Liver (tissue), 9 donors: Measurements from ENCODE around the gene TGM5. TPM values are rescaled to one million over a fixed set of nuclear protein-coding genes. Genes with fewer than 3 reads are reported as not detected.

ENCODE experiments used
- DNase-seq: peaks from one replicate; pipeline ENCODE4 v3.0.0-alpha.2; 2017; ENCODE audit warnings: low spot score
- H3K27ac ChIP-seq, 2 donors: one replicate each; pipeline ENCODE4 v1.7.0; 2013; ENCODE audit warnings: inconsistent platforms in 2 of 2, low read length in 2 of 2, control low read depth in 1 of 2, low read depth in 1 of 2, mild to moderate bottlenecking in 1 of 2
- H3K27me3 ChIP-seq, 4 donors: one replicate each; pipeline versions ENCODE4 v1.6.1 to v1.7.0; 2013; ENCODE audit warnings: low read length in 3 of 4, inconsistent platforms in 1 of 4, mild to moderate bottlenecking in 1 of 4, moderate library complexity in 1 of 4; ENCODE audit not compliant: control insufficient read depth in 4 of 4, insufficient read depth in 4 of 4
- H3K36me3 ChIP-seq, 4 donors: one replicate each; pipeline versions ENCODE4 v1.6.1 to v1.7.0; 2013; ENCODE audit warnings: low read length in 3 of 4, mild to moderate bottlenecking in 3 of 4, low read depth in 1 of 4, moderate library complexity in 1 of 4; ENCODE audit not compliant: control insufficient read depth in 4 of 4, insufficient read depth in 3 of 4
- H3K4me1 ChIP-seq, 4 donors: one replicate each; pipeline versions ENCODE4 v1.6.1 to v1.7.0; 2013; ENCODE audit warnings: low read length in 3 of 4, mild to moderate bottlenecking in 3 of 4, moderate library complexity in 1 of 4; ENCODE audit not compliant: control insufficient read depth in 4 of 4, insufficient read depth in 4 of 4
- H3K4me3 ChIP-seq, 3 donors: one replicate each; pipeline versions ENCODE4 v1.6.1 to v1.7.0; 2013; ENCODE audit warnings: low read length in 3 of 3, control low read depth in 1 of 3, low read depth in 1 of 3, mild to moderate bottlenecking in 1 of 3
- H3K9ac ChIP-seq, 2 donors: one replicate each; pipeline ENCODE4 v1.7.0; 2013; ENCODE audit warnings: low read length in 2 of 2, mild to moderate bottlenecking in 2 of 2, moderate library complexity in 2 of 2, control low read depth in 1 of 2, low read depth in 1 of 2
- H3K9me3 ChIP-seq, 4 donors: one replicate each; pipeline versions ENCODE4 v1.6.1 to v1.7.0; 2013; ENCODE audit warnings: low read length in 3 of 4; ENCODE audit not compliant: control insufficient read depth in 4 of 4
- EGR1 ChIP-seq, 2 donors: IDR thresholded peaks; 2 replicates each; pipeline ENCODE4 v1.6.1; 2016 to 2018; ENCODE audit warnings: antibody characterized with exemption in 2 of 2, low read depth in 2 of 2
- FOXA1 ChIP-seq: IDR thresholded peaks from 2 replicates; pipeline ENCODE4 v1.6.1; 2016; ENCODE audit warnings: antibody characterized with exemption
- FOXA2 ChIP-seq: IDR thresholded peaks from 2 replicates; pipeline ENCODE4 v1.6.1; 2016; ENCODE audit warnings: antibody characterized with exemption
- GABPA ChIP-seq, 2 donors: IDR thresholded peaks in 1 of 2; conservative IDR thresholded peaks in 1 of 2; 2 replicates each; pipeline ENCODE4 v1.6.1; 2016; ENCODE audit warnings: antibody characterized with exemption in 2 of 2, mild to moderate bottlenecking in 1 of 2, moderate library complexity in 1 of 2
- HNF4A ChIP-seq, 2 donors: conservative IDR thresholded peaks; 2 replicates each; pipeline ENCODE4 v1.6.1; 2016; ENCODE audit warnings: antibody characterized with exemption in 2 of 2, mild to moderate bottlenecking in 2 of 2
- HNF4G ChIP-seq: IDR thresholded peaks from 2 replicates; pipeline ENCODE4 v1.6.1; 2016; ENCODE audit warnings: antibody characterized with exemption
- JUND ChIP-seq, 2 donors: IDR thresholded peaks; 2 replicates each; pipeline ENCODE4 v1.6.1; 2016; ENCODE audit warnings: antibody characterized with exemption in 2 of 2
- NR2F2 ChIP-seq: IDR thresholded peaks from 2 replicates; pipeline ENCODE4 v1.6.1; 2016; ENCODE audit warnings: antibody characterized with exemption
- RAD21 ChIP-seq, 2 donors: IDR thresholded peaks; 2 replicates each; pipeline ENCODE4 v1.6.1; 2016; ENCODE audit warnings: antibody characterized with exemption in 2 of 2, mild to moderate bottlenecking in 2 of 2
- RXRA ChIP-seq, 2 donors: IDR thresholded peaks; 2 replicates each; pipeline ENCODE4 v1.6.1; 2017 to 2018; ENCODE audit warnings: antibody characterized with exemption in 2 of 2, mild to moderate bottlenecking in 1 of 2
- SP1 ChIP-seq: IDR thresholded peaks from 2 replicates; pipeline ENCODE4 v1.6.1; 2018; ENCODE audit warnings: antibody characterized with exemption, mild to moderate bottlenecking
- TAF1 ChIP-seq: conservative IDR thresholded peaks from 2 replicates; pipeline ENCODE4 v1.6.1; 2016; ENCODE audit warnings: antibody characterized with exemption, mild to moderate bottlenecking
- YY1 ChIP-seq: IDR thresholded peaks from 2 replicates; pipeline ENCODE4 v1.6.1; 2016; ENCODE audit warnings: antibody characterized with exemption, mild to moderate bottlenecking
- WGBS: extraction: QIAGEN DNeasy Blood & Tissue Kit; methylation state at CpG from one replicate; pipeline ENCODE4 v1.1.7; 2013; 5-methylcytosine and 5-hydroxymethylcytosine counted together
- polyA plus RNA-seq, 2 donors: library from polyadenylated mRNA; stranded (reverse) in 1 of 2; unstranded in 1 of 2; fragments of 200-250 nt in 1 of 2; fragments of >200 nt in 1 of 2; fragmentation: Nextera tagmentation in 1 of 2; extraction: Ambion mirVana in 1 of 2; gene quantifications; one replicate each; pipeline versions ENCODE4 v1.2.1 to v1.2.3, GENCODE V29; 2013 to 2015
- total RNA-seq, 2 donors: library from RNA; depleted of rRNA; stranded (reverse); fragments of >200 nt; gene quantifications; one replicate each; pipeline ENCODE4 v1.2.3, GENCODE V29; 2014
- TF ChIP-seq, protein P1 (sequence below): IDR thresholded peaks from 2 replicates; pipeline ENCODE4 v1.6.1; 2016; ENCODE audit warnings: antibody characterized with exemption
- TF ChIP-seq, protein P2 (sequence below): IDR thresholded peaks from 2 replicates; pipeline ENCODE4 v1.6.1; 2016; ENCODE audit warnings: antibody characterized with exemption
- TF ChIP-seq, protein P3 (sequence below): IDR thresholded peaks from 2 replicates; pipeline ENCODE4 v1.6.1; 2016; ENCODE audit warnings: antibody characterized with exemption, mild to moderate bottlenecking
- TF ChIP-seq, protein P4 (sequence below): IDR thresholded peaks from 2 replicates; pipeline ENCODE4 v1.6.1; 2016; ENCODE audit warnings: antibody characterized with exemption
- donor health status: healthy.
- donor health status: healthy.
- donor health status: healthy.
- donor health status: healthy.
- donor health status: healthy.

Gene TGM5
- total and polyA plus RNA-seq, 4 donors = not detected

DNA sequence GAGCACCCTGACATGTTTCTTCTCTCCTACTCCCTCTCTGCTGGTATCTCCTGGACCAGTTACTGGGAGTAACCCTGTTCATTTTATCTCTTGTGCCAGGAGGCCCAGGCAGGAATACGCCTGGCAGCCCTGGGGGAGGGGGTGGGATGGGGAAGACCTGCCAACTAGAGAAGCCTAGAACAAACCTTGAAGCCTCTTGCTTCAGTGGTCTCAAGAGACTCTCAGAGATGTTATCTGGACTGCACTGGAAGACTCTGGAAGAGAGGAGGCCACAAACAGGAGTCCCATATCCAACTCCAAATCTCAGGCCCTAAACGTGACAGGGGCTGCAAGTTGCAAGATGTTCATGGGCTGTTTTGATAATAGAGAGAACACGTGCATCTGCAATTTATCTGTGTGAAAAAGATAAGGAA lies 45.7 kb downstream of the TGM5 start, which contains the start of gene EPB42:
Gene EPB42 (minus strand): TSS at position 28 of the 413 bp plus-strand sequence. CDS start 193 bp downstream, outside the sequence.
- Histone ChIP-seq H3K4me1 (peaks cover 0 to 5% (median 0%) of the 10 kb centered on the region in 4 donors), H3K4me3 (no peak within 1 kb of the TSS), H3K27ac (no peak within 1 kb of the TSS), H3K36me3 (no peaks in the 10 kb centered on the region), H3K9me3 (no peaks in the 10 kb centered on the region), H3K27me3 (peaks cover 0 to 2% (median 0%) of the 10 kb centered on the region in 4 donors), H3K9ac (no peak within 1 kb of the TSS)
- peak; percentile 81 for DNase-seq
- WGBS = 76% methylated on average over 3 of the region's 3 CpGs
- TF ChIP-seq, protein P1, sequence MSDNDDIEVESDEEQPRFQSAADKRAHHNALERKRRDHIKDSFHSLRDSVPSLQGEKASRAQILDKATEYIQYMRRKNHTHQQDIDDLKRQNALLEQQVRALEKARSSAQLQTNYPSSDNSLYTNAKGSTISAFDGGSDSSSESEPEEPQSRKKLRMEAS = no peak
- TF ChIP-seq, protein P2, sequence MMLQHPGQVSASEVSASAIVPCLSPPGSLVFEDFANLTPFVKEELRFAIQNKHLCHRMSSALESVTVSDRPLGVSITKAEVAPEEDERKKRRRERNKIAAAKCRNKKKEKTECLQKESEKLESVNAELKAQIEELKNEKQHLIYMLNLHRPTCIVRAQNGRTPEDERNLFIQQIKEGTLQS = no peak
- no peak for TF ChIP-seq HNF4G
- TF ChIP-seq FOXA2 = no peak
- TF ChIP-seq SP1 = no peak
- no peak for TF ChIP-seq JUND (IDR thresholded peaks at IDR 0.05)
- TF ChIP-seq, protein P3, sequence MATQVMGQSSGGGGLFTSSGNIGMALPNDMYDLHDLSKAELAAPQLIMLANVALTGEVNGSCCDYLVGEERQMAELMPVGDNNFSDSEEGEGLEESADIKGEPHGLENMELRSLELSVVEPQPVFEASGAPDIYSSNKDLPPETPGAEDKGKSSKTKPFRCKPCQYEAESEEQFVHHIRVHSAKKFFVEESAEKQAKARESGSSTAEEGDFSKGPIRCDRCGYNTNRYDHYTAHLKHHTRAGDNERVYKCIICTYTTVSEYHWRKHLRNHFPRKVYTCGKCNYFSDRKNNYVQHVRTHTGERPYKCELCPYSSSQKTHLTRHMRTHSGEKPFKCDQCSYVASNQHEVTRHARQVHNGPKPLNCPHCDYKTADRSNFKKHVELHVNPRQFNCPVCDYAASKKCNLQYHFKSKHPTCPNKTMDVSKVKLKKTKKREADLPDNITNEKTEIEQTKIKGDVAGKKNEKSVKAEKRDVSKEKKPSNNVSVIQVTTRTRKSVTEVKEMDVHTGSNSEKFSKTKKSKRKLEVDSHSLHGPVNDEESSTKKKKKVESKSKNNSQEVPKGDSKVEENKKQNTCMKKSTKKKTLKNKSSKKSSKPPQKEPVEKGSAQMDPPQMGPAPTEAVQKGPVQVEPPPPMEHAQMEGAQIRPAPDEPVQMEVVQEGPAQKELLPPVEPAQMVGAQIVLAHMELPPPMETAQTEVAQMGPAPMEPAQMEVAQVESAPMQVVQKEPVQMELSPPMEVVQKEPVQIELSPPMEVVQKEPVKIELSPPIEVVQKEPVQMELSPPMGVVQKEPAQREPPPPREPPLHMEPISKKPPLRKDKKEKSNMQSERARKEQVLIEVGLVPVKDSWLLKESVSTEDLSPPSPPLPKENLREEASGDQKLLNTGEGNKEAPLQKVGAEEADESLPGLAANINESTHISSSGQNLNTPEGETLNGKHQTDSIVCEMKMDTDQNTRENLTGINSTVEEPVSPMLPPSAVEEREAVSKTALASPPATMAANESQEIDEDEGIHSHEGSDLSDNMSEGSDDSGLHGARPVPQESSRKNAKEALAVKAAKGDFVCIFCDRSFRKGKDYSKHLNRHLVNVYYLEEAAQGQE = no peak
- TF ChIP-seq NR2F2 = no peak
- no peak for TF ChIP-seq GABPA (IDR thresholded peaks at IDR 0.05 in 1 of 2, conservative IDR thresholded peaks at IDR 0.05 in 1 of 2)
- TF ChIP-seq TAF1 = no peak
- no peak for TF ChIP-seq EGR1 (IDR thresholded peaks at IDR 0.05; ENCODE audit: low read depth in 2 of 2)
- TF ChIP-seq, protein P4, sequence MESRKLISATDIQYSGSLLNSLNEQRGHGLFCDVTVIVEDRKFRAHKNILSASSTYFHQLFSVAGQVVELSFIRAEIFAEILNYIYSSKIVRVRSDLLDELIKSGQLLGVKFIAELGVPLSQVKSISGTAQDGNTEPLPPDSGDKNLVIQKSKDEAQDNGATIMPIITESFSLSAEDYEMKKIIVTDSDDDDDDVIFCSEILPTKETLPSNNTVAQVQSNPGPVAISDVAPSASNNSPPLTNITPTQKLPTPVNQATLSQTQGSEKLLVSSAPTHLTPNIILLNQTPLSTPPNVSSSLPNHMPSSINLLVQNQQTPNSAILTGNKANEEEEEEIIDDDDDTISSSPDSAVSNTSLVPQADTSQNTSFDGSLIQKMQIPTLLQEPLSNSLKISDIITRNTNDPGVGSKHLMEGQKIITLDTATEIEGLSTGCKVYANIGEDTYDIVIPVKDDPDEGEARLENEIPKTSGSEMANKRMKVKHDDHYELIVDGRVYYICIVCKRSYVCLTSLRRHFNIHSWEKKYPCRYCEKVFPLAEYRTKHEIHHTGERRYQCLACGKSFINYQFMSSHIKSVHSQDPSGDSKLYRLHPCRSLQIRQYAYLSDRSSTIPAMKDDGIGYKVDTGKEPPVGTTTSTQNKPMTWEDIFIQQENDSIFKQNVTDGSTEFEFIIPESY = no peak
- TF ChIP-seq RAD21 (IDR thresholded peaks at IDR 0.05) = no peak
- no peak for TF ChIP-seq FOXA1
- TF ChIP-seq YY1 = no peak
- TF ChIP-seq HNF4A (conservative IDR thresholded peaks at IDR 0.05) = no peak

DNA sequence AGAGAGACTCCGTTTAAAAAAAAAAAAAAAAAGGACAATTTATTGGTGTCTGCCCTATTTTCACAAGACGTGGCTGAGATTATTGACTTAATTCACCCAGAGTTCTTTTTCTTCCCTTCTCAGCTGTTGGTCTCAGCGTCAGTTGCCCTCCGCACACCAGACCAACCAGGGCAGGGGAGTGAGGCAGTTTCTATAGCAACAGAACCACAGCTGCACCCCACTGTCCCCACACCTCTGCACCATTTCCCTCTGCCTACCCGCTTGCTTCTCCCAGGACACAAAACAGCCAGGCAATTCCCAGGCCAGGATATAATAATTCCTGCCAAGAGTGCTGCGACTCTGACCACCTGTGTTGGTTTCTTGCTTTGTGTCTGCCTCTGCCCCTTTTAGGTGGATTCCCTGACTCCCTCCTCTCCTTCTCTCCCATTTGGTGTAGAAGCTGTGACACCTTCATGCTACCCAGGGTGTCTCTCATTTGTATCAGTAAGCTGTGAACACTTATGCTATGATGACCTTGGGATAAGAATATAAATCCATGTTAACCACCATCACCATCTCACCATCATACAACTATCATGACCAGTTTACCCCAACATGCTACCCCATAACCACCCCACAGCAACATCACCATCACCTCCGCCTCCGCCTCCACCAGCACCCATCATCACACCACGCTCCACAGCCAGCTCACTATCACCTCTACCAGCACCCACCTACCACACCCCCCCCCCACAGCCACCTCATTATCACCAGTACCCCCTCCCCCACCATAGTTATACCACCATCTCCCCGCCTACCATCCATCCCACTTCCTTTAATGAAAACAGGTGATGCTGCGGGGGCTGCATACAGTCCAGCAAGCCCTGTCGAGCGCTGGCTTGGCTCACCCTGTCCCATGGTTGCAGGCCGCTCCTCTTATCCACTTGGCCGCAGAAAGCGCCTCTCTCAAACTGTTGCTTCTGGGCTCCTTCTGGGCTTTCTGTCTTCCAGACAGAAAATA lies 46.5 kb downstream of the TGM5 start:
- Histone ChIP-seq H3K9me3 (no peaks in the 10 kb centered on the region), H3K4me3 (no peak overlapping the region), H3K4me1 (peaks cover 0 to 5% (median 0%) of the 10 kb centered on the region in 4 donors), H3K9ac (no peak overlapping the region), H3K27ac (no peak overlapping the region), H3K36me3 (no peaks in the 10 kb centered on the region), H3K27me3 (no peaks in the 10 kb centered on the region)
- DNase-seq = peak; percentile 64
- 89% methylated on average over 16 of the region's 16 CpGs for WGBS
- no peak for TF ChIP-seq HNF4A (conservative IDR thresholded peaks at IDR 0.05)
- no peak for TF ChIP-seq FOXA2
- no peak for TF ChIP-seq HNF4G
- no peak for TF ChIP-seq GABPA (IDR thresholded peaks at IDR 0.05 in 1 of 2, conservative IDR thresholded peaks at IDR 0.05 in 1 of 2)
- TF ChIP-seq, protein P2 = no peak
- TF ChIP-seq RAD21 (IDR thresholded peaks at IDR 0.05) = no peak
- TF ChIP-seq RXRA (IDR thresholded peaks at IDR 0.05) = no peak
- TF ChIP-seq, protein P4 = no peak
- TF ChIP-seq, protein P1 = no peak
- TF ChIP-seq, protein P3 = no peak
